Endothelial cell of umbilical vein (primary cell): Measurements from ENCODE around the gene SLC35G4. TPM values are rescaled to one million over a fixed set of nuclear protein-coding genes. Genes with fewer than 3 reads are reported as not detected.

ENCODE experiments used
- BruUV-seq: library from RNA; stranded (reverse); fragments of 400-500 nt; replicated peaks from 2 replicates; lab custom pipeline; 2021; lab: Mats Ljungman, UMichigan
- CTCF ChIA-PET: fragments of 300-600, 350-600 bp; sonication (Branson Sonifier 250); formaldehyde crosslinking; loops from one replicate; lab custom pipeline; 2021; ENCODE audit warnings: antibody characterized with exemption, inconsistent platforms; lab: Charles Lee
- POLR2A ChIA-PET: fragments of 300-600, 350-600 bp; sonication (Branson Sonifier 250); formaldehyde crosslinking; loops from one replicate; lab custom pipeline; 2021; ENCODE audit warnings: antibody characterized with exemption, inconsistent platforms; lab: Charles Lee
- DNase-seq: peaks from one replicate; pipeline ENCODE4 v3.0.0-alpha.2; 2011; ENCODE audit warnings: low read depth, low spot score
- FAIRE-seq: peaks from 2 replicates; lab custom pipeline; 2011; peaks lifted over from hg19 to GRCh38; lab: Jason Lieb, UNC
- H2AFZ ChIP-seq: 2 replicates; pipeline ENCODE4 v1.6.0; 2012; ENCODE audit warnings: low read depth, low read length, control low read depth, inconsistent platforms
- H3K27ac ChIP-seq: 2 replicates; pipeline ENCODE4 v1.5.1; 2011; ENCODE audit warnings: low read depth, mild to moderate bottlenecking, control low read depth, low read length, moderate library complexity; ENCODE audit not compliant: insufficient read depth
- H3K27me3 ChIP-seq, 2 experiments: 2 replicates each; pipeline versions ENCODE4 v1.6.0 to v1.6.1; 2011; ENCODE audit warnings: low read length in 2 of 2, mixed read lengths in 1 of 2; ENCODE audit not compliant: control insufficient read depth in 2 of 2, insufficient read depth in 2 of 2
- H3K36me3 ChIP-seq, 2 experiments: 2 replicates in 1 of 2; 3 replicates in 1 of 2; pipeline ENCODE4 v1.5.1; 2011; ENCODE audit warnings: low read length in 2 of 2, mild to moderate bottlenecking in 1 of 2, moderate library complexity in 1 of 2; ENCODE audit not compliant: control insufficient read depth in 2 of 2, insufficient read depth in 2 of 2; ENCODE audit errors: extremely low read depth in 1 of 2
- H3K4me1 ChIP-seq: 3 replicates; pipeline ENCODE4 v1.5.1; 2011; ENCODE audit warnings: mild to moderate bottlenecking, low read length; ENCODE audit not compliant: control insufficient read depth, insufficient read depth; ENCODE audit errors: extremely low read depth
- H3K4me2 ChIP-seq: 2 replicates; pipeline ENCODE4 v1.6.1; 2011; ENCODE audit warnings: low read length, control low read depth, mixed read lengths; ENCODE audit not compliant: insufficient read depth
- H3K4me3 ChIP-seq, 3 experiments: fragments of 200-600 bp in 1 of 3; sonication (generic), shearing (Covaris generic) in 1 of 3; replicated peaks in 1 of 3; 2 replicates each; pipeline ENCODE4 v1.5.1; 2011 to 2016; ENCODE audit warnings: control low read depth in 3 of 3, low read length in 3 of 3, mild to moderate bottlenecking in 2 of 3, inconsistent platforms in 1 of 3, low read depth in 1 of 3, moderate library complexity in 1 of 3; ENCODE audit not compliant: insufficient read depth in 1 of 3
- H3K79me2 ChIP-seq: 2 replicates; pipeline ENCODE4 v1.6.0; 2012; ENCODE audit warnings: low read length, inconsistent platforms; ENCODE audit not compliant: control insufficient read depth, insufficient read depth
- H3K9ac ChIP-seq: replicated peaks from 2 replicates; pipeline ENCODE3; 2011; ENCODE audit warnings: low read length, control low read depth; ENCODE audit not compliant: insufficient read depth; ENCODE audit errors: extremely low read depth
- H3K9me1 ChIP-seq: replicated peaks from 3 replicates; pipeline ENCODE4 v1.6.0; 2011; ENCODE audit warnings: mild to moderate bottlenecking, low read length; ENCODE audit not compliant: control insufficient read depth, insufficient read depth; ENCODE audit errors: extremely low read depth
- H3K9me3 ChIP-seq: replicated peaks from 2 replicates; pipeline ENCODE4 v1.5.1; 2012; ENCODE audit warnings: low read length, inconsistent platforms; ENCODE audit not compliant: control insufficient read depth, insufficient read depth
- H4K20me1 ChIP-seq: replicated peaks from 2 replicates; pipeline ENCODE3; 2011; ENCODE audit warnings: mild to moderate bottlenecking, low read length; ENCODE audit not compliant: control insufficient read depth, insufficient read depth; ENCODE audit errors: extremely low read depth
- EZH2 ChIP-seq: IDR thresholded peaks from 2 replicates; pipeline ENCODE4 v1.6.1; 2012; ENCODE audit warnings: borderline replicate concordance, low read depth, mild to moderate bottlenecking, moderate library complexity, low read length, inconsistent platforms; ENCODE audit not compliant: severe bottlenecking
- FOS ChIP-seq: IDR thresholded peaks from 2 replicates; pipeline ENCODE4 v1.6.1; 2011; ENCODE audit warnings: mild to moderate bottlenecking, low read length, moderate library complexity, borderline replicate concordance; ENCODE audit not compliant: insufficient read depth
- GATA2 ChIP-seq: IDR thresholded peaks from 2 replicates; pipeline ENCODE4 v1.7.0; 2011; ENCODE audit warnings: low read depth, mild to moderate bottlenecking, moderate library complexity, mixed read lengths, low read length; ENCODE audit not compliant: insufficient read length, insufficient read depth
- JUN ChIP-seq: IDR thresholded peaks from 2 replicates; pipeline ENCODE4 v1.6.1; 2011; ENCODE audit warnings: borderline replicate concordance, low read depth; ENCODE audit not compliant: insufficient read length, insufficient read depth
- MYC ChIP-seq: IDR thresholded peaks from one replicate; pipeline ENCODE4 v1.6.1; 2011; ENCODE audit warnings: mild to moderate bottlenecking, low read depth, low read length
- POLR2A ChIP-seq: IDR thresholded peaks from 2 replicates; pipeline ENCODE4 v1.6.1; 2012; ENCODE audit warnings: low read depth, mild to moderate bottlenecking, control low read depth, low read length
- POLR2AphosphoS5 ChIP-seq: IDR thresholded peaks from 2 replicates; pipeline ENCODE4 v1.6.1; 2012; ENCODE audit warnings: low read depth, mild to moderate bottlenecking, control low read depth, low read length, moderate library complexity; ENCODE audit not compliant: insufficient read depth
- dilution Hi-C: fragments of 300-500 bp; cut with MboI; formaldehyde crosslinking; loops from one replicate; pipeline ENCODE4 v1.15.0; 2019; ENCODE audit warnings: low sequenced_read_pairs; ENCODE audit not compliant: extremely low pct_ligation_motif_present
- intact Hi-C: fragments of 100-400 bp; cut with micrococcal nuclease; formaldehyde crosslinking; loops from one replicate; pipeline ENCODE4 v1.10.0; 2022
- polyA plus RNA-seq, 4 experiments: library from polyadenylated mRNA; depleted of rRNA in 3 of 4; stranded (reverse) in 3 of 4; unstranded in 1 of 4; fragments of >200 nt; gene quantifications; 2 replicates each; pipeline versions ENCODE4 v1.2.1 to v1.2.3, GENCODE V29; 2011 to 2012; ENCODE audit warnings: missing spikeins in 1 of 4
- total RNA-seq: library from RNA; stranded (reverse); gene quantifications from 2 replicates; pipeline ENCODE4 v1.2.3, GENCODE V29; 2021
- TF ChIP-seq, protein P1 (sequence below), 2 donors: IDR thresholded peaks; 1 replicate in 1 of 2; 2 replicates in 1 of 2; pipeline ENCODE4 v1.5.1; 2011; ENCODE audit warnings: low read length in 2 of 2, mild to moderate bottlenecking in 2 of 2, moderate library complexity in 2 of 2, control low read depth in 1 of 2, inconsistent platforms in 1 of 2, low read depth in 1 of 2; ENCODE audit not compliant: insufficient read depth in 1 of 2; ENCODE audit errors: extremely low read depth in 1 of 2
- TF ChIP-seq, protein P2 (sequence below): IDR thresholded peaks from 2 replicates; pipeline ENCODE4 v1.6.1; 2011; ENCODE audit not compliant: insufficient read depth, insufficient read length

SLC35G4 gene
- total and polyA plus RNA-seq, 2 donors (not counting 3 experiments of a cell fraction or from before 2014, with no cell fraction given): not detected

DNA sequence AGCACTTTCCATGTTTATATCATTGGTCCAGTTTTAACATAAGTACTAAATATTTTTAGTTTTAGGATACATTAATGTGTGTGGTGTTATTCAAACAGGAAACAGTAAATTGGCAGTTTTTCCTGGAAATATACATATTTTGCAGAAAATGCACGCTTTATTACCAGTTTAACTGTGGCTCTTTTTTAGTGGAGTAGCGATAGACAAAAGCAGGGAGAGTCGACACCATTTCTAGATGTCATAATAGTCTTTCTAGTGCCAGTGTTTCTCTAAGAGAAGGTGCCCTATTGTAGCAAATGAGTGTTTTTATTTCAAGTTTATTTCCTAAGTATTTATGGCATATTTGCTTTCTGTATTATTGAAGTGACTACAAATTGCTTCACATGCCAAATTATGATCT is 9.1 kb upstream of the SLC35G4 start:
- Histone ChIP-seq H3K9me3 (no peaks in the 10 kb centered on the region), H3K79me2 (no peaks in the 10 kb centered on the region), H3K9ac (no peak overlapping the region), H3K4me2 (no peak overlapping the region), H3K9me1 (no peaks in the 10 kb centered on the region), H3K36me3 (no peaks in the 10 kb centered on the region), H4K20me1 (no peaks in the 10 kb centered on the region), H2AFZ (no peak overlapping the region), H3K4me3 (no peak overlapping the region), H3K4me1 (no peaks in the 10 kb centered on the region), H3K27ac (no peak overlapping the region), H3K27me3 (no peaks in the 10 kb centered on the region)
- intact Hi-C loops (no loop called here), dilution Hi-C loops (no loop called here)
- DNase-seq (no peak), FAIRE-seq (no peak)
- BruUV-seq: no TSS peak
- ChIA-PET CTCF (no interaction called here), POLR2A (no interaction called here)
- TF ChIP-seq MYC (no peak), POLR2AphosphoS5 (no peak), POLR2A (no peak), EZH2 (no peak), FOS (no peak), JUN (no peak), GATA2 (no peak)
- TF ChIP-seq, protein P1, sequence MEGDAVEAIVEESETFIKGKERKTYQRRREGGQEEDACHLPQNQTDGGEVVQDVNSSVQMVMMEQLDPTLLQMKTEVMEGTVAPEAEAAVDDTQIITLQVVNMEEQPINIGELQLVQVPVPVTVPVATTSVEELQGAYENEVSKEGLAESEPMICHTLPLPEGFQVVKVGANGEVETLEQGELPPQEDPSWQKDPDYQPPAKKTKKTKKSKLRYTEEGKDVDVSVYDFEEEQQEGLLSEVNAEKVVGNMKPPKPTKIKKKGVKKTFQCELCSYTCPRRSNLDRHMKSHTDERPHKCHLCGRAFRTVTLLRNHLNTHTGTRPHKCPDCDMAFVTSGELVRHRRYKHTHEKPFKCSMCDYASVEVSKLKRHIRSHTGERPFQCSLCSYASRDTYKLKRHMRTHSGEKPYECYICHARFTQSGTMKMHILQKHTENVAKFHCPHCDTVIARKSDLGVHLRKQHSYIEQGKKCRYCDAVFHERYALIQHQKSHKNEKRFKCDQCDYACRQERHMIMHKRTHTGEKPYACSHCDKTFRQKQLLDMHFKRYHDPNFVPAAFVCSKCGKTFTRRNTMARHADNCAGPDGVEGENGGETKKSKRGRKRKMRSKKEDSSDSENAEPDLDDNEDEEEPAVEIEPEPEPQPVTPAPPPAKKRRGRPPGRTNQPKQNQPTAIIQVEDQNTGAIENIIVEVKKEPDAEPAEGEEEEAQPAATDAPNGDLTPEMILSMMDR (IDR thresholded peaks at IDR 0.05; ENCODE audit: extremely low read depth in 1 of 2, insufficient read depth in 1 of 2, low read depth in 1 of 2, low read length in 2 of 2): no peak
- TF ChIP-seq, protein P2, sequence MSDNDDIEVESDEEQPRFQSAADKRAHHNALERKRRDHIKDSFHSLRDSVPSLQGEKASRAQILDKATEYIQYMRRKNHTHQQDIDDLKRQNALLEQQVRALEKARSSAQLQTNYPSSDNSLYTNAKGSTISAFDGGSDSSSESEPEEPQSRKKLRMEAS: no peak
